Measurements from ENCODE around the gene SYNE2. TPM values are rescaled to one million over a fixed set of nuclear protein-coding genes. Genes with fewer than 3 reads are reported as not detected.

The SYNE2 gene
- total RNA-seq, 2 experiments from 2014 or later = 150 to 212 TPM

GRCh38 chr14:64008016-64008415, 155.2 kb downstream of the SYNE2 start:
- H3K4me3 ChIP-seq (ENCODE audit: low read depth, low read length, poor library complexity, severe bottlenecking) = no peak overlapping the region
- no TSS peak for BruUV-seq (replicated peaks)
- ChIA-PET POLR2A (no interaction called here), CTCF (ENCODE audit: unreplicated experiment) (no interaction called here)
- intact Hi-C loops (cut with micrococcal nuclease; ENCODE audit: unreplicated experiment) = no loop called here
- H3K9me2 ChIP-seq (ENCODE audit: insufficient read depth, low read length) = no peaks in the 10 kb centered on the region
- no peak overlapping the region for H3K27ac ChIP-seq (ENCODE audit: low read depth, low read length, poor library complexity, severe bottlenecking)
- no peak for DNase-seq (ENCODE audit: low spot score)
- TF ChIP-seq EZH2phosphoT487 (IDR thresholded peaks at IDR 0.05; ENCODE audit: borderline replicate concordance, low read depth, low read length) = no peak
- TF ChIP-seq CTCF (conservative IDR thresholded peaks at IDR 0.05; ENCODE audit: low read length) = no peak
- H2AFZ ChIP-seq (ENCODE audit: low read length) = no peak overlapping the region
- peaks cover 5% of the 10 kb centered on the region for H3K4me1 ChIP-seq (ENCODE audit: insufficient read depth, low read length, poor library complexity, severe bottlenecking)
- no peak overlapping the region for H3K4me2 ChIP-seq (ENCODE audit: low read length)
- H3K79me2 ChIP-seq (ENCODE audit: insufficient read depth, low read depth, low read length) = no peaks in the 10 kb centered on the region
- peaks cover 79% of the 10 kb centered on the region for H3K36me3 ChIP-seq (ENCODE audit: insufficient read depth, low read length)
- no peaks in the 10 kb centered on the region for H4K20me1 ChIP-seq (ENCODE audit: insufficient read depth, low read length)
- no peaks in the 10 kb centered on the region for H3K9me3 ChIP-seq (ENCODE audit: low read length)

GRCh38 chr14:64012003-64012402, 159.2 kb downstream of the SYNE2 start:
- ChIA-PET POLR2A (interaction anchor here (1.0 kb wide), 1 partner anchor 9 kb away, joined by 6 read pairs; no protein-coding TSS in a partner anchor), CTCF (ENCODE audit: unreplicated experiment) (no interaction called here)
- Histone ChIP-seq H2AFZ (ENCODE audit: low read length) (no peak overlapping the region), H4K20me1 (ENCODE audit: insufficient read depth, low read length) (no peaks in the 10 kb centered on the region), H3K4me1 (ENCODE audit: insufficient read depth, low read length, poor library complexity, severe bottlenecking) (no peaks in the 10 kb centered on the region), H3K9me3 (ENCODE audit: low read length) (peaks cover 5% of the 10 kb centered on the region; the same call in 1 of the 2 replicates), H3K36me3 (ENCODE audit: insufficient read depth, low read length) (peaks cover 79% of the 10 kb centered on the region), H3K4me2 (ENCODE audit: low read length) (no peak overlapping the region), H3K9me2 (ENCODE audit: insufficient read depth, low read length) (no peaks in the 10 kb centered on the region), H3K4me3 (ENCODE audit: low read depth, low read length, poor library complexity, severe bottlenecking) (no peak overlapping the region), H3K79me2 (ENCODE audit: insufficient read depth, low read depth, low read length) (no peaks in the 10 kb centered on the region), H3K27ac (ENCODE audit: low read depth, low read length, poor library complexity, severe bottlenecking) (no peak overlapping the region)
- no peak for DNase-seq (ENCODE audit: low spot score)
- intact Hi-C loops (cut with micrococcal nuclease; ENCODE audit: unreplicated experiment) = no loop called here
- TF ChIP-seq EZH2phosphoT487 (IDR thresholded peaks at IDR 0.05; ENCODE audit: borderline replicate concordance, low read depth, low read length) (no peak), CTCF (conservative IDR thresholded peaks at IDR 0.05; ENCODE audit: low read length) (no peak)
- BruUV-seq (replicated peaks) = no TSS peak

- Histone ChIP-seq H4K20me1 (ENCODE audit: insufficient read depth, low read length) (no peaks in the 10 kb centered on the region), H3K4me3 (ENCODE audit: low read depth, low read length, poor library complexity, severe bottlenecking) (no peak overlapping the region), H3K9me3 (ENCODE audit: low read length) (peaks cover 5% of the 10 kb centered on the region; the same call in 1 of the 2 replicates), H3K27ac (ENCODE audit: low read depth, low read length, poor library complexity, severe bottlenecking) (no peak overlapping the region), H3K4me2 (ENCODE audit: low read length) (no peak overlapping the region), H3K9me2 (ENCODE audit: insufficient read depth, low read length) (no peaks in the 10 kb centered on the region), H2AFZ (ENCODE audit: low read length) (no peak overlapping the region), H3K4me1 (ENCODE audit: insufficient read depth, low read length, poor library complexity, severe bottlenecking) (no peaks in the 10 kb centered on the region), H3K36me3 (ENCODE audit: insufficient read depth, low read length) (peaks cover 78% of the 10 kb centered on the region), H3K79me2 (ENCODE audit: insufficient read depth, low read depth, low read length) (no peaks in the 10 kb centered on the region)
- no peak for TF ChIP-seq EZH2phosphoT487 (IDR thresholded peaks at IDR 0.05; ENCODE audit: borderline replicate concordance, low read depth, low read length)
- no peak for TF ChIP-seq CTCF (conservative IDR thresholded peaks at IDR 0.05; ENCODE audit: low read length)
- DNase-seq (ENCODE audit: low spot score) = no peak
- ChIA-PET POLR2A (interaction anchor here (0.7 to 1.0 kb wide), 2 partner anchors 10 to 305 kb away, joined by 3 to 6 read pairs; no protein-coding TSS in a partner anchor), CTCF (ENCODE audit: unreplicated experiment) (no interaction called here)
- no TSS peak for BruUV-seq (replicated peaks)
- intact Hi-C loops (cut with micrococcal nuclease; ENCODE audit: unreplicated experiment) = no loop called here
Observed at GRCh38 chr14:64012720-64013119, 159.9 kb downstream of the SYNE2 start.
